KG1 (cell line): ENCODE measurements around the gene KAT7.
"Not testable (repeated sequence)": the region's sequence is repeated elsewhere in the genome, so short reads cannot be mapped to it uniquely, and the experiment has no call there.

ENCODE experiments used
- DNase-seq: peaks from one replicate; lab custom pipeline; 2025; lab: John Stamatoyannopoulos, UW

Gene KAT7

DNA sequence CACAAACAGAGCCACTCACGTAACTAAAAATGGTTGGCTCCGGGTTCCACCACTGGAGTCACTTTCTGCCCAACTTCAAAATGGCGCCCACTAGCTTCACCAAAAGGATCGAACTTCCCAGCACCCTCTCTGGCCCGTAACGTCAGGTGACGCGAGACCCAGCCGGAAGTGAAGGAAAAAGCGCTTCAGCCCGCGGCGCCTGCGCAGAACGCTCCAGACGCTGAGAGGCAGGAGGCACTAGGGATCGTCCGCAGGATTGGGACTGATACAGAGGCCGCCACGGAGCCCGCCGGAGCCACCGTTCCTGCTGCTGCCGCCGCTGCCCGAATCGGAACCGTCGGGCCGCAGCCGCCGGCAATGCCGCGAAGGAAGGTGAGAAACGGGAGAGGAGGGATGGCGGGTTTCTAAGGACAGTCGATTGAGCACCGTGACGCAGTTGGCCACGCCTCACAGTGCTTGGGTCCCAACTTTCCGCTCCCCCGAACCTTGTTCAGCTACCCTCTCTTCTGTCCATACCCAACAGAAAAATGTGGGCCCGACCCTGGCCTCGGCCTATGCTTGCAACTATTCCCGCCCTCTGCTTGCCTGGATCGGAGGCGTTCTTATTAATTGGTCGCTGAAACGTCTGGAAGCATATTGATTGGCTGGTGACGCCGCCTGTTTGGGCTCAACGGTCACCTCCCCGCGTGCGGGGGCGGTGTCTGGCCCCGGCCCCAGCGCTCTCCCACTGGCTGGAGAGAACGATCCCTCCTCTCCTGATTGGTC lies at the start of gene KAT7:
Gene KAT7, plus strand, starts transcription at position 204 of the 765 bp plus-strand sequence. Its CDS starts 154 bp downstream, at position 358.
- peak; percentile 94 for DNase-seq

DNA sequence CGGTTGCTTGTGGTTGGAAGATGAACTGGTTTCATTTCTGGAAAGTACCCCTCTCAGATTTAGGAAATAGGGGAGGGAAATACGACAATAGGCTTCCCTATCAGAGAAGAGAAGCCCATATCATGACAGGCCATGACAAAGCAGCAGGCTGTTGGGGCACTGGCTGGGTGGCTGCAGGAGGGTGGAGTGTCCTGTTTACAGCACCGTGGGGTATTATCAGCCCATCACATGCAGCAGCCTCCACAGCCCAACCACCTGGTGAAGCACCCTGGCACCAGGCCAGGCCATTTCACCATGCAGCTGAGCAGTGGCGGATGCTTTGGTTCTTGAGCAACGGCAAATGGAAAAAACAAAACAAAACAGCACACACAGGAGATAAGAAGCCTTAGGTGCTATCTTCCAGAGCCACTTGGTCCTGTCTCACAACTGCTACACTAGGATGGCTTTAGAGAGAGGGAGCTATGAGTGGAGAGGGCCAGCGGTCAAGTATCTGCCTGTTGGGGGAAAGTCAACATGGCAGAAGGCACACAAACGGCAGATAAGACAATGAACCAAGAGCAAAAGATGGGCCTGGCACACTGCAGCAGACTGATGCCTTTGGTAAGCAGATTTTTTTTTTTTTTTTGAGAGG lies 48.7 kb upstream of the KAT7 start:
- DNase-seq: peak; percentile 83

DNA sequence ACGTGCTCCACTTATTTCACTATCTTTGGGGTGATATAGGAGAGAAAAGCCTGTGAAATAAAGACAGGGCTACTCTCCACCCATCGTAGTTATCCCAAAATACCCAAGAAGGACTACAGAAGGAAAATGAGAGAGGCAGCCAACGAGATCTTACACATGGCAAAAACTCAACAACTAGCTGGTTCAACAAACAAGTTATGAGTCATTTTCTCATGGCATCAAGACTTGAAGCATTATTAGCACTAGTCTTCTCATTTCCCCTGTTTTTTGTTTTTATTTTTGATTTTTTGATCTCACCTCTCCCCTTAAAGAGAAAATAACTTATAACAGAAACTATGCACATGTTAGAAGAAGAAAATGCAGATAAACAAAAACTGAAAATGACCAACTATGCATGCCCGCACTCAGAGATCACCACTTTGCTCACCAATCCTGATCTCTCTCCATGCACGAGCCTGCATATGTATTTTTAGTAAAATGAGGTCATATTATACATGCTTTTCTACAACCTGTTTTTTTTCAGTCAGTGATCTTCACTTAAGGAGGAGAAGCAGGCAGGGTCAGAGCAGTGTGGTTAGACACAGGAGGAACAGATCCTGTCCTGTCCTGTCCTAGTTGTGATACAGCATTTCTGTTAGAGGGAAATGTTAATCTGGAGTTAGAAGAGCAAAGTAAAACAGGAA lies 47.3 kb upstream of the KAT7 start:
- no peak for DNase-seq

DNA sequence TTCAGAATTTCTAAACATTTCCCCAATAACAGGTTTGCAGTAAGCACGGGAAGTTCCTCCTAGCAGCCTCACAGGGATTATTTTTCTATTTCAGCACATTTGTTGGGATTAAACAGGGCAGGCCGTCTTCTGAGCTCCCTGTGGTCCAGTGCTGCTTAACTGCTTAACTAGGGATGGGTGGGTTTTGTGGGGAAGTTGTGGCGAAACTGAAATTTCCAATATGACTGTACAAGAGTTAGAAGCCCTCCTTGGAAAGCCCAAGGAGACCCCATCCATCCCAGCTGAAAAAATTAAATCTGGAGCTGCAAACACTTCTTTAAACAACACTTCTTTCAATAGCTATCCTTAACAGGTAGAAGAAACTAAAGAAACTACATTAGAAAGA lies 46.8 kb upstream of the KAT7 start:
- DNase-seq: no peak

DNA sequence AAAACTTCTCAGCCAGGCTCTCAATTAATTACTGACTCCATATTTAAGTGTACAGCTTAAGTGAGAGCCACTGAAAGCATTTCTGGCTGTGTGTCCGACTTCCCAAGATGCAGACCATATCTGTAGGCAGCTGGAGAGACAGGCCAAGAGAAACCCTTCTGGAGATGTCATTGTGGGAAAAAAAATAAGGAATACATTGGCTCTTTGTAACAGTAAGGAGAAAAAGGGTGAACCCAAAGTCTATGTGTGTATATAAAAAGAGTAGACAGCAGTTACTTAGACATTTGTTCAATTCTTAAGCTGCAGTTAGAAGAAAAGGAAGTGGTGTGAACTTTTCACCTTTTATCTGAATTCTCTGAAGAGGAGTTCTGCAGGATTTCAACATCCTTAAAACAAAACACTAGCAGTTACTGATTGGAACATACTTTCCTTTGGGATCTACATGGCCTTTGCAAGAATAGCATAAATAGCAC lies 46.3 kb upstream of the KAT7 start:
- DNase-seq: peak; percentile 33

DNA sequence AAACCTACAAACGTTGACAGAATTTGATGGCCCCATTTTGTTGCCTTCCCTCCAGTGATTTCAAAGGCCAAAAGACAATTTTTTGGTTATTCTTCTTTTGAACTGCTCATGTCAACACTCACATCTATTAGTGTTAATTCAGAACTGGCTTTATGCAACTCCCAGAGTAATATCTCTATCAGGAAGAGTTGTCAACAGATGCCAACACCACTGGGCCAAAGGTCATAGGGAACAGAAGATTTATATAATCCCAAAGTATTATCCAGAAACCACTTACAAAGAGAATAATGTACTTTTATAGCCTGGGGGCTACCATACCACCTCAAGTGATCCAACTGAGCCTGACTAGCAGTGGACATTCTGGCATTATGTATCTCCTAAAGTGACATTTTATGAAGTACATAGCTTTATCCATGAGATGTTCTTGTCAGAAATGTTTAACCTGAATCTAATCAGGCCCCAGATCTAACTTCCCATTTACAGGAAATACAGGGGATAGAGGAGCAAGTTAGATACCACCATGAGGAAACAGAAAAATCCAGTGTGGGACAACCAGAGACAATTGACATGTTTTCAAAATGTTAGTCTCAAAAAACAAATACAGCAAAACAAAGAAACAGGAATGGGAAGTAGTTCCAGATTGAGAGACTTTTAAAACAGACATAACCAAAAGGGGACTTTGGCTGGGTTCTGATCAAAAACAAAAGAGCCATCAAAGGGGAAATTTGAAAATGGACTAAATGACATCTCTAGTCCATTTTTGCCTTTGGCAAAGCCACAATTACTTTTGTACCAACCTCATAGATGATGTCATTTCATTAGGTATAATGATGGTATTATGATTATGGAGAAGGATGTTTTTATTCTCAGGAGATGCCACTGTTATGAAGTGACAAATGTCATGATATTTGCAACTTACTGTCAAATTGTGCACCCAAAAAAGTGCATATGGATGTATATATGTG lies 43.0 kb upstream of the KAT7 start:
- DNase-seq: no peak

DNA sequence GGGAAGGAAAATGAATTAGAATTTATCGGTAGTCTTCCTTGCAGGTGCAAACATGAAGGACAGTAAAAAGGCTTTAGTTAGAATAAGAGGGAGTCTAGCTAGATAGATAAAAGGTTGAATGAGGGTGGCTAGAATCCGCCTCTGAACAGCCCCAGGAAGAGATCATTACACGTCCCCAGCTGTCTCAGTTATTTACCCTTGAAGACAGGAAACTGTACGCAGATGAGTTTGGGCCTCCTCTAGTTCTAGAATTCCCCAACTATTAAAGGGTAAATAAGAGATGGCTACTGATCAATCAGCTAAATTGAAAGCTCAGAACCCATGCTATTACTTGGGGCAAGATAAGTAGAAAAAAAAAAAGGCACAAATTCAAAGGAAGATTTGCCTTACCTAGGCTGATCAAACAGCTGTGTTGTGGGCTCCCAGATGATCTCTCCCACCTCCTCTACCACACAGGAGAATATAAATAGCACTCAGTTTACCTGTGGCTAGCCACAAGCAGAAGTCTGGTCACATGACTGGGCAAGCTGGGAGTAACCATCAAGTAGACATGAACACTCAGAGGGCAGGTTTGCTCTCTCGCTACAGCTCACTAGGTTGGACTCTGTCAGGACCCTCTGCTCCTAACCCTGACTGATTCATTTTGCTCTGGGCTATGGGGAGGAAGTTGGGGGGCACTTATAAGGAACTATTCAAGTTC lies 41.5 kb upstream of the KAT7 start:
- no peak for DNase-seq

DNA sequence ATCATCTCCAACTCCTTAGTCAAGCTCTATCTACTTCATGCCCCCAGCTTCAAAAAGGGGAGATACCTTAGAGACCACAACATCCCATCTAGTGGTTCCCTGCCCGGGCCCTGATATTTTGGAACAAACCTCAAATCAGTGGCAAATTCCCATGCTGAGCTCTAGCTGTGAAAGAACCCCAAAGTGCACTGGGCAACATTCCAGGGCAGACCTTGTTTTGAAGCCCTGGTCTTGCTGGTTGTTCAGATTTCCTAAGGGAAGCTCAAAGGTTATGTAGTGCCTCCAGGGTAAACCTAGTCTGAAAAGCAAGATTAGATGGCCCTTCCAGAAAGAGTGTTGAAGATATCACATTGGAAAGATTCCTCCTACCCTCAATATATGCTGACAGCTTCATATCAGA lies 40.8 kb upstream of the KAT7 start:
- no peak for DNase-seq

DNA sequence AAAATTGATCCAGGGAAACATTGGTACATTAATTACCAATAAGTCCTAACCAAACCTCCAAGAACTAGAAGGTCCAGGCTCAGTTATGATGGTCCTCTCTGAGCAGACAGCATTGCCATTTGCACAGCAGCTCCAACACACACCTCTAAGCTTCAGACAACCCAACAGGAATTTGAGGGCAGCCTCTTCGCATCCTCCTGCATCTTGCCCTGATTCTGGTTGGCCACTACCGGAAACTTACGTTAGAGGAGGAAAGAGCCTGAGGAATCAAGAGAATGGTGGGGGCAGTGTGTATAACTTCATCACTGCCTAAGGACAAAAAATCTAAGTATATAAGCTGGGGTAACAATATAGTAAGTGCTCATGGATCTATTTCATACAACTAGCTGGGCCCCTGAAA lies 40.3 kb upstream of the KAT7 start:
- DNase-seq: no peak

DNA sequence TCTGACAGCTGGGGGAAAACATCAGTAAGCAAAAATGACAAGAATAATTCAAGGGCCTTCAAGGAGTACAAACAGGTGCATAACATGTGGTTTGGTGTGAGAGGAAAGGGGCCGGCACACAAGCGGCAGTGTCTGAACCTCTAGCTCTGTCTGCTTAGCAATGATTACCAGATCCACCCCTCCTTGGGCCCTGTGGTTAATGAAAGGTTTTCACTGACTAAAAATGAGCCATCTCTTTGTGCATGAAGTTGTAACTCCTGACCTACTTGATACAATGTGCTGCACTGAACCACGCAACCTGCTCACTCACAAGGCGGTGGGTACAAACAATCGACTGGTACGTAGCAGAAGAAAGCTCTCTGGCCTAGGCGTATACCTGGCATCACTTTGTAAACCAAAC lies 39.7 kb upstream of the KAT7 start:
- DNase-seq: peak; percentile 61

DNA sequence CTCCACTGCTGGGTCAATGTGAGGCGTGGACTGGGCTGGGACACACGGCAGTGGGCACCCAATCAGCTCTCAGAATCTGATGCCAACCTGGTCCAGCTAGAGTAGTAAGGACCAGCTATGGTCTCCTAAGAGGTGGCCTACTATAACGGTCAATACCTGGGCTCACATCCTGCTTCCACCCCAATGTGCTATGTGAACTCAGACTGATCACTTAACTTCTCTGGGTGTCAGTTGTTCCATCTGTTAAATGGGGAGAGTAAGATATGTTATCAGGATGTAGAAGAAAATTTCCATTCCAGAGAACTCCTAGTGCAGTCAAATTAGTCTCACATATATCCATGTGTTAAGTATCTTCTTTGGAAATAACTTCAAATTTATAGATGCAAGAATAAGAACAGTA lies 38.8 kb upstream of the KAT7 start:
- DNase-seq: no peak

DNA sequence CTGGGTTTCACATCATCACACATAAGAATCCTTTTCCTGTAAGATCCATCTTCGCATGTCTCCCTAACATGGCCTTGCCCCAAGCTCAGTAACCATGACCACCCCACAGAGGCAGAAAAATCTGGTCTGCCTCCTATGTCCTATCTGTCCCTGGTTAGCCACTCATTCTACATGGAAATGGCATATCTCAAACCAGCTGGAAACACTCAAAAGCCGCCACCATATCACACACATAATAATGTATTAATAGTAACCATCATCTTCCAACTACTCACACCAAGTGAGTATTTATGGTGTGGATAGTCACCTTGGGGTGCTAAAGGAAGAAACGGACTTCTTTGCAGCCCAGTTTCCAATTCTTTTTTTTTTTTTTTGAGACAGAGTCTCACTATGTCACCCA lies 36.0 kb upstream of the KAT7 start:
- DNase-seq: no peak

DNA sequence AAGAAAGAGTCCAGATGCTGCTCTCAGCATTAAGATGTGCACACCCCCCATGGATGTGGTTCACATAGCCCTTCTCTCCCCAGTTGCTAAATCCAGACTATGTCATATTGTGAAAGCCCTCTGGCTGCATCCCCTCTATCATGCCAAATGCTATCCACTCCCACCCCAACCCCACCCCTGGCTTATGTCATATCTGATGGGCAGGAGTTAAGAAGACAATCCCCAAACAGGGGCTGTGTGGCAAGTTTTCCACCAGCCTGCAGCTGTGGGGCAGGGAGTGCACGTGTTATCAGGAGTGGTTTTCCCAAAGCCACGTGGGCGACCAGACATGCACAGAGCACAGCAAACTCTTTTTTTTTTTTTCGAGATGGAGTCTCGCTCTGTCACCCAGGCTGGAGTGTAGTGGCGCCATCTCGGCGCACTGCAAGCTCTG lies 34.5 kb upstream of the KAT7 start:
- DNase-seq: no peak

DNA sequence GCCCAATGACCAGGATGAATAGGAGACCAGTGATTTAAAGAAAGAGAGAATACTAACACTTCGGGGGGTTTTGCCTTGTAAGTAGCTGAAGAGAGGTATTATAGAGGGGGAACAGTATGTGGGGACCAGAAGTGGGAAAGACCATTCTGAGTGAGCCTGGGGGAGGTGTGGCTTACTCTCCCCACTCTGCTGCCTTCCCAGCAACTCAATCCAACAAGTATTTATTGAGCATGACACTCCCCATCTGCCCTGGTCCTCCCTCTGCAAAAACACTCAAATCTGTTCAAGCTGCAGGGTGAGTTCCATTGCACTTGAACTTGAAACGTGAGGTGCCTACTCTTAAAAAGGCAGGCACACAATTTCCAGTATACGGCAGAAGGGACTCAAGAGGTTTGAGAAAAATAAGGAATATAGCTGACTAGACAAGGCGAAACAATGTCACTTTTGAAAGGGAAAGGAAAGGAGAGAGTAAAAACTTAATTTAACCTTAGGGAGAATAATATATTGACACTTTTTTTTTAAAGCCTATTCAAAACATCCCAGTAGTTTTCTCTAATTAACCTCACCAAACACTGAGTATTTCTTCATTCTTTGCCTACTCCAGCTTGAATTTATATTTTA lies 32.7 kb upstream of the KAT7 start:
- no peak for DNase-seq

DNA sequence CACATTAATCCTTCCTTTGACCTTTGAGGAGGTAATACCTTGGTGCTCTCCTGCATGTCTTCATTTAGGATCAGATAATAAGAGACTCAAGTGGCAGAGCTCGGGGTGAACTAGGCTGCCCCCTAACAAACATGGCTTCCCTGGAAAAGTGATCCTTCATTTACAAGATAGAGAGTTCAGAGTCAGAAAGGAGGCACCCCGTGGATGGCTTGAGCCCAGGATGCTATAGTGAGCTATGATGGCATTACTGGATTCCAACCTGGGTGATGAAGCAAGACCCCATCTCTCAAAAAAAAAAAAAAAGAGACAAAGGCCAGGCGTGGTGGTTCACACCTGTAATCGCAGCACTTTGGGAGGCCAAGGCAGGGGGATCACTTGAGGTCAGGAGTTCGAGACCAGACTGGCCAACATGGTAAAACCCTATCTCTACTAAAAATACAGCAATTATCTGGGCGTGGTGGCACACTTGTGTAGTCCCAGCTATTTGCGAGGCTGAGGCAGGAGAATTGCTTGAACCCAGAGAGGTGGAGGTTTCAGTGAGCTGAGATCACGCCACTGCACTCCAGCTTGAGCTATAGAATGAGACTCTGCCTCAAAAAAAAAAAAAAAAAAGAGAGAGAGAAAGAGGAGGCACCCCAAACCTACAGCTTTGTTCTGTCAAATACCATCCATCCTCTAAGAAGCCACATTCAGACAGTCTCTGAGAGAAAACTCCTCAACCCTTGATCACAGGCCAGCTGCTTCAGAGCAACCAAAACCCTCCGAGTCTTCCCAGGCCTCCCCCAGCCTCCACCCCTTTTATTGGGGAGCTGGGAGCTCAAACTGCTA lies 31.9 kb upstream of the KAT7 start:
- DNase-seq: no peak

DNA sequence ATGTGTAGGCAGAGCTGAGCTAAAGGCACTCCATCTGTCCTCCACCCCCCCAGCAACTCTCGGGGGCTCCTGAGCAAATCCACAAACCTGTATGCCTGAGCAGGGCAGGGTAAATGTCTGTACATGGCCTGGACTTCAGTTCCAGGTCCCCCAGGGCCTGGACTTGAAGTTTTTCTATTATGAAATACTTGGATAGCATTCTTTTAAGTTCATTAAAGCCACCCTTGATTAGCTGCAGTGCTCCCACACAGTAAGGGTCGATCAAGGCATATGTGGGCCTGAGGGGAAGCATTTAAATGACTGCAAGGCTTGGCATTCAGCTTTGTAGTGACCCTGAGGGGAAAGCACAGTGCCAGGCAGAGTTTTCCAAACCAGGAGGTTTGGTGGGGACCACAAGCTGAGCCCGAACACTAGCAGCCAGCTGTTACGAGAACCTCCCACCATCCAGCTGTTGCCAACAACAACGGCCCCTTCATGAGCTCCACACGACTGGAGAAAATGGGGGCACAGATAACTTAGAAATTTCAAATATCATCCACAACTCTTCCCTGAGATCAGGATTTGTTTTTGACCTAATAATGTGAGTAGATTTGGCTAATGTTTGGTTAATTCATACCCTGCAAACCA lies 31.2 kb upstream of the KAT7 start:
- no peak for DNase-seq

DNA sequence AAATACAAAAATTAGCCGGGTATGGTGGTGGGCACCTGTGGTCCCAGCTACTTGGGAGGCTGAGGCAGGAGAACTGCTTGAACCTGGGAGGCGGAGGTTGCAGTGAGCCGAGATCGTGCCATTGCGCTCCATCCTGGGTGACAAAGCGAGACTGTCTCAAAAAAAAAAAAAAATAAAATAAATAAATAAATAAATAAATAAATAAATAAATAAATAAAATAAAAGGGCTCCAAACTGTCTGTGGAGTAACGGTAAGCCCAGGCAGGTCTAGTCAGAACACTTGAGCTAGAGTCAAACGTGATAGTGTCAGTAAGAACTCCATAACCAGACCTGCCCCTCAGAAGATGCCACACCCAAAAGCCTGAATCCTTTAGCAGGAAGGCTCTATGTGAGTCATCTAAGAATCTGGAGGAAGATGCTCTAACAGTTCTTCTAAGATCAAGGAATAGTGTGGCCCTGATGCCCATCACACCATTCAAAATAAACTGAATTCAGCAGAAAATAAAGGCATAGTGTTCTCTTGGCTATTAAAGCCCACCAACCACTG lies 29.9 kb upstream of the KAT7 start:
- DNase-seq: not testable (repeated sequence)

DNA sequence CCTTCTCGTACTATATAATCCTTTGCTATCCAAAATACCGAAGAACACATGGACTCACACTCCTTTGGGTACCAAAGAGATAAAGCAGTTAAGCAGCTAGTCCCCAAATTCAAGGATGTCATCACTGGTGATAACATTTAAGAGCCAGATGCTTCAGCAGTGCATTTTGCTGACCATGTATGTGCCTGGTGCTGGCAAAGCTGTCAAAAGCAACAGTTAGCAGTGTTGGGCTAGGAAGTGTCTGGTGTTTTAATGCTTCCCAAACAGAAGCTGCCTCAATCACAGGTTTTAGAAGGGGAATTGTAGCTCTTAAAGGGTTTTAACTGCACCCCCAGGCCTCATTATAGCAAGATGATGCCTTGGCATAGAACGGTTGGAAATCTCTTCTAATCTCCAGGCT lies 29.3 kb upstream of the KAT7 start:
- no peak for DNase-seq

DNA sequence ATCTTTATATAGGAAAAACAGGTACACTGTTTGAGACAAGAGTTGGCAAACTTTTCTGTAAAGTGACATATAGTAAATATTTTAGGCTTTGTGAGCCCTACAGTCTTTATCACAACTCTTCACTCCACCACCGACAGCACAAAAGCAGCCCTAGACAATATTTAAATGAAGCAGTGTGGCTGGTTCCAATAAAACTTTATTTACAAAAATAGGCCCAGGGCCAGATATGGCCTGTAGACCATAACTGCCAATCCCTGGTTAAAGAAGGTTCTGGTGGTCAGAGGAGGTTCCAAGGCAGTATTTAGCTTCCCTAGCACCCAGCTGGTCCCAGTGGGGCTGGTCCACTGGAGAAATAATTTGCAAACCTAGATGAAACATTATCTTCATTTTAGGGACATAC lies 28.2 kb upstream of the KAT7 start:
- DNase-seq: no peak
